ENCODE results near the gene CALCOCO1.

DNA sequence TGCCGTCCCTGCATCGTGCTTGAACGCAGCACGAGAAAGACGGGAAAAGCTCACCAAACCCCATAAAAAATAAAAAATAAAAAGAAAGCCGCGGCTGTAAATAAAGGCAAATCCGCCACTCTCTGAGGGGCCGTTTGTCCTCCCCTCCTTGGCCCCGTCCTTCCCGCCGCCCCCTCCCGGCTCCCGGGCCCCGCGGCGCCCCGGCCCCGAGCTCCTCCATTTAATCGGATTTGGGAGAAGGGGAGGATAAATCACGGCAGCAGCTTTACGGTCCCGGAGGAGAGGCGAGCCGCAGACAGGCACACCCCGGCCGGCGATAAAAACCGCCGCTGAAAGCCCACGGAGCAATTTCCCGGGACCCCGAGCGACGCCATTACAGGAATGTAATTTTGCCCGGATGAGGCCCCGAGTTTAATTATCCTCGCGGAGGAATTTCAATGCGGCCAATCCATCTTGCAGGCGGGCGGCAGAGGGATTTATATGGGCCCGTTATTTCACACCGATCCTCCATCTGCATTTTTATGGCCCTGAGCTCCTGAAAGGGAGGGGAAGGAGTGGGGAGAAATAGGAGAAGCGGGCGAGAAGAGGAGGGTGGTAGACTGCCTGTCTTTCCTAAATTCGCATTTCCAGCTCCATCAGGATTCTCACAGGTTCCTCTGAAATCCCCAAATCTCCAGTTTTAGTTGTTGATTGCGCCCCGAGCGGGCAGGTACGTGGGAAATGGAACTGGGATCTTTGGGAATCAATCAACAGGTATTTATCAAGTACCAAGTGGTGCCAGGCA lies 50.0 kb downstream of the CALCOCO1 start:
- TF ChIP-seq, protein P1, sequence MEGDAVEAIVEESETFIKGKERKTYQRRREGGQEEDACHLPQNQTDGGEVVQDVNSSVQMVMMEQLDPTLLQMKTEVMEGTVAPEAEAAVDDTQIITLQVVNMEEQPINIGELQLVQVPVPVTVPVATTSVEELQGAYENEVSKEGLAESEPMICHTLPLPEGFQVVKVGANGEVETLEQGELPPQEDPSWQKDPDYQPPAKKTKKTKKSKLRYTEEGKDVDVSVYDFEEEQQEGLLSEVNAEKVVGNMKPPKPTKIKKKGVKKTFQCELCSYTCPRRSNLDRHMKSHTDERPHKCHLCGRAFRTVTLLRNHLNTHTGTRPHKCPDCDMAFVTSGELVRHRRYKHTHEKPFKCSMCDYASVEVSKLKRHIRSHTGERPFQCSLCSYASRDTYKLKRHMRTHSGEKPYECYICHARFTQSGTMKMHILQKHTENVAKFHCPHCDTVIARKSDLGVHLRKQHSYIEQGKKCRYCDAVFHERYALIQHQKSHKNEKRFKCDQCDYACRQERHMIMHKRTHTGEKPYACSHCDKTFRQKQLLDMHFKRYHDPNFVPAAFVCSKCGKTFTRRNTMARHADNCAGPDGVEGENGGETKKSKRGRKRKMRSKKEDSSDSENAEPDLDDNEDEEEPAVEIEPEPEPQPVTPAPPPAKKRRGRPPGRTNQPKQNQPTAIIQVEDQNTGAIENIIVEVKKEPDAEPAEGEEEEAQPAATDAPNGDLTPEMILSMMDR (IDR thresholded peaks at IDR 0.05; ENCODE audit: insufficient read depth, low read length) = no peak
- no peak for TF ChIP-seq POLR2AphosphoS5 (IDR thresholded peaks at IDR 0.05; ENCODE audit: low read depth)
